DND-41 (cell line): ENCODE results near the gene BABAM1.

Experiments
- CTCF ChIP-seq: IDR thresholded peaks from 2 replicates; pipeline ENCODE4 v1.5.1; 2012; ENCODE audit warnings: borderline replicate concordance, low read length, moderate library complexity, mild to moderate bottlenecking; ENCODE audit not compliant: poor library complexity, severe bottlenecking; ENCODE audit errors: extremely low read depth
- EZH2 ChIP-seq: IDR thresholded peaks from 3 replicates; pipeline ENCODE4 v1.6.1; 2012; ENCODE audit warnings: borderline replicate concordance, low read depth, mild to moderate bottlenecking, moderate library complexity, low read length, inconsistent platforms; ENCODE audit not compliant: severe bottlenecking

- TF ChIP-seq CTCF, result no peak
- no peak for TF ChIP-seq EZH2
Measured at GRCh38 chr19:17225053-17225452, 42.2 kb upstream of the BABAM1 start.
